Measurements from ENCODE around the gene TAX1BP1. TPM values are rescaled to one million over a fixed set of nuclear protein-coding genes. Genes with fewer than 3 reads are reported as not detected.

TAX1BP1 gene
- total and polyA plus RNA-seq, 5 experiments from 2014 or later: 98.9 to 131 (median 121) TPM

DNA sequence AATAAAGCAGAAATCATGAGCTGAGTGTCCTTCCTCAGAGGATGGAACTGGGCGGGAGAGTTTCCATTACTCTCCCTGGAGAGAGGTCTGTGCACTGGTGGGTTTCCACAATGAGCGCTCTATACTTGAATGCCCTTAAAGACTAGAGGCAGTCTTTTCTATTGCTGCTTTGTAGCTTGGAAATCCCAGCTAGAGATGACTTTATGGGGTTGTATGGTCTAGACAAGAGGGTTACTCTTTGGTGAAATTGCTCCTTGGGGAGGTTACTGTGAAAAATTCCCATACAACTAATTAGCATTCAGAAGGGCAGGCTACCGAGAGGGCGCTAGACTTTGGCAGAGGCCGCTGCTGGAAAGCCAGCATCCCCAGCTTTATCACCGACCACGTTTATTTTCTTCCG, 136.8 kb downstream of the TAX1BP1 start:
- Mint-ChIP-seq H3K36me3 (peaks cover 0 to 2% (median 0%) of the 10 kb centered on the region in 3 donors), H3K4me3 (no peak overlapping the region), H3K4me1 (peaks cover 0 to 6% (median 0%) of the 10 kb centered on the region in 4 donors), H3K9me3 (no peaks in the 10 kb centered on the region), H3K27ac (no peak overlapping the region), H3K27me3 (no peaks in the 10 kb centered on the region)
- DNase-seq: no peak
- ATAC-seq: no peak
- POLR2A ChIA-PET: no interaction called here

Other genes starting within 250 kb of the TAX1BP1 start
- 10 to 100 TPM; 16.1 to 18.3 TPM for gene HIBADH, start 77.3 kb upstream of the TAX1BP1 start, total RNA-seq
- gene HIBADH, start 77.3 kb upstream of the TAX1BP1 start, polyA plus RNA-seq: 10 to 100 TPM; 34.1 to 41.7 (median 40.8) TPM

All from naive thymus-derived CD8-positive, alpha-beta T cell (primary cell).